Measurements from ENCODE around the gene CD6.

DNA sequence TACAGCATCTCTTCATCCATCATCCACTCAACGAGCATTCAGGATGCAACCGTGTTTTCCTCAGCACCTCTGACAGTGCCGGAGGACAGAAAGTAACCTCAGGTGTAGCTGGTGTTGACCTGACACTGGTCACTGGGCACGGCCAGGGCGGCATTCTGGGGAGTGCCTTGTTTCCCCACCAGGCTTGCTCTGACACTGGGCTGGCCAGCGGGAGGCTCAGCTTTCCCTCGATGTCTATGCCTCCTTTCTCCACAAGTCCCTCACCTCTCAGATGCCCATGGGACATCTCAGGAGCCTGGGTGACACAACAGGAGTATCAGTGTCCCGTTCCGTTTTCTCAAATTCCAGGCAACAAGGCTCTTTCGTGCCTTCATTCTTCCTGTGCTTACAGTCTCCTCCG is 28.9 kb downstream of the CD6 start:
- no peak for TF ChIP-seq GATA2 (IDR thresholded peaks at IDR 0.05; ENCODE audit: low read depth, low read length)
- no peak for TF ChIP-seq GATA3 (IDR thresholded peaks at IDR 0.05; ENCODE audit: low read depth, low read length)
